Stimulated activated CD4-positive, alpha-beta T cell treated with anti-CD3 and anti-CD28 coated beads, Interleukin-12 subunit alpha, Interleukin-12 subunit beta, amount 100 ng/mL, for 4 hours (primary cell): ENCODE data around the gene CC2D1A.
A peak's percentile ranks its signal among the peaks of the same experiment; 100 is the strongest.

Experiments
- DNase-seq: peaks from one replicate; pipeline ENCODE4 v3.0.0-alpha.2; 2020

CC2D1A gene

DNA sequence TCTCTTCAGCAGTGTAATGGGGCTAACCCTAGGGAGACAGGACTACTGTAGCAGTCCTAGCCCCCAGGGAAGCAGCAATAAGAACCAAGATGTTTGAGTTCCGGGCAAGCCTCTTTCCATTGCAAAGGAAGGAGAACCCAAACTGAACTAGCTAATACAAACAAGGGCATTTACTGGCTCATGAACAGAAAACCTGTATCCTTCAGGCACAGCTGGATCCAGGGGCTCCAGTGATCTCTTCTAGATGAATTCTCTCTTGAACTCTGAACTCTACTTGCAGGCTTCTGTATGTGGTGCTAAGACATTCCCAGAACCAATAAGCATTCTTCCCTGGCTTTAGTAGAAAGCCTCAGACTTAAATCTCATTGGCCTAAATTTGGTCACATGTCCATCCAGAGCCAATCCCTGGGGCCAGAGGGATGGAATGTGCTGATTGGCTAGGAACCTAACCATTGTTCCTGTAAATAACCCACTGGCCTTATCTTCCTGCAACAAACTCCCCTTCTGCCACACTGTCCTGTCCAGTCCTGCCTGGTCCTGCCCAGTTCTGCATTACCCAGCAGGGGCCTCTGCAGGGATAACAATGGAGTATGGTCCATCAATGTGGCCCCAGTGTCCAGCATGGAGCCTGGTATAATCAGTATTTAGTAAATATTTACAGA, 36.2 kb downstream of the CC2D1A start:
- no peak for DNase-seq

DNA sequence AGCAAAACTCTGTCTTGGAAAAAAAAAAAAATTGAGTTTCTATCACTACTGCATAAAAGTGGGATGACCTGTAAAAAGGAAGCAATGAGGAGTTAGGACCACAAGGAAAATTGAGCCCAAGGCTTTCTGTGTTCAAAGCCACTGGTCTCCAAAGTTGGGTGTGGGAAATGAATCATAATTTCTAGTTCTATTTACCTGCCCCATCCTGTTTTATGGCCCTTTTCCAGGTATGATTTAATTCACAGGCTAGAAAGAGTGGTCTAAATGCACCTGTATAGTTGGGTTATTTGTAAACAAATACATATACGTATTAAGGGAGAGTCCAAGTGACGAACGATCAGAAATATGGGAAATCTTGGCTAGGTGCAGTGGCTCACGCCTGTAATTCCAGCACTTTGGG, 40.4 kb downstream of the CC2D1A start:
- no peak for DNase-seq

DNA sequence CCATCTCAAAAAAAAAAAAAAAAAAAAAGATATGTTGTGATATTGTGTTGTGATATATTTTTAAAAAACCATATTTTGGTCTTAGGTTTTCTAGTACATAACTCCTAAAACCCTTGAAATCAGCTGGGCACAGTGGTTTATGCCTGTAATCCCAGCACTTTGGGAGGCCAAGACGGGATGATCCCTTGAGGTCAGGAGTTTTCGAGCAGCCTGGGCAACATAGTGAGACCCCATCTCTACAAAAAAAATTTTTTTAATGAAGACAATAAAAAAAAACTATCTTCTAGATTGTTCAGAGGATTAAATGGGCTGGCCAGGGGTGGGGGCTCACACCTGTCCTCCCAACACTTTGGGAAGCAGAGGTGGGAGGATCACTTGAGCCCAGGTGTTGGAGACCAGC, 45.0 kb downstream of the CC2D1A start:
- no peak for DNase-seq

DNA sequence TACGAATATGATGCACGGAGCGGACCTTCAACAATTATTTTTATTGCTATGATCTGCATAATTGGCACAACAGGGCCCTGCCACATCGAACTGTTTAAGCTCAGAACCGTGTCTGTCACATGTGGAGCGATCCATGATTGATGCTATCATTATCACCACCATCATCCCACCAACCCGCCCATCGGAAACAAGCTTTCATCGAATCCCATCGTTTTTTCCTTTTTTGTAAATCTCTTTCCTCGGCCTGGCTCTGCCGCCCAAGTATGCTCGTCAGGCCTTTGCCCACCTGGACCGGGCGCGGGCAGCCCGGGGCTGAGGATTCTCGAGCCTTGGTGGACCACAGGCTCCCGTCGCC, 45.8 kb downstream of the CC2D1A start:
- no peak for DNase-seq

DNA sequence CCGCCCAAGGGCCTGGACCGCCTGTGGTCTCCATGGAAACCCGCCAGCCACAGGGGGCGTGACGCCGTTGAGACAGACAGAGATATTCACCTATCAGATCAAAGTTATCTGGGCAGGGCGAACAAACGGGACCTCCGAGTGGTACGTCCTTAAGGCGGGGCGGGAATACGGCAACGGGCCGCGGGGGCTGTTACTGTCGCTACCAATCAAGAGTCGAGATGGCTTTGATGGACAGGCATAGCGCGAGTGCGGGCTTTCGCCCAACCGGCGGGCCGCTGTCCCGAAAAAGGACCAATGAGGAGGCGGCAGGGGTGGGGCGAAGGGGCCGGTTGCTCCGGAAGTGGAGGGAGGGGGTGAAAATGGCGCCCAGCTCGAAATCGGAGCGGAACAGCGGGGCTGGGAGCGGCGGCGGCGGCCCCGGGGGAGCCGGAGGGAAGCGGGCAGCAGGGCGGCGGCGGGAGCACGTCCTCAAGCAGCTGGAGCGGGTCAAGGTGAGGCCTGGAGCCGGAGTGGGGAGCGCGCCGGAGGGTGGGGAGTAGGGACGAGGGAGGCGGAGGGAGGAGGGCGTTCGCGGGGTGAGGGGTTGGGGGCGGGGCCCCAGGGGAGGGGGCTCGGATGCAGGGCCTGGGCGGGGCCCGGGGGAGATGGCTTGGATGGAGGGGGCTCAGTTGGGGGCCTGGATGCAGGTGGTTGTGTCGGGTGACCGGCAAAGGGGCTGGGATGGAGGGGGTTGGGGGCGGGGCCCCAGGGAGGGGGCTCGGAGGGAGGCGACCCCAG, 46.3 kb downstream of the CC2D1A start, which contains the start of gene DCAF15:
Gene DCAF15 (plus strand): TSS at position 356 of the 777 bp plus-strand sequence. CDS start 4 bp downstream, at position 360.
- DNase-seq: peak; percentile 97

DNA sequence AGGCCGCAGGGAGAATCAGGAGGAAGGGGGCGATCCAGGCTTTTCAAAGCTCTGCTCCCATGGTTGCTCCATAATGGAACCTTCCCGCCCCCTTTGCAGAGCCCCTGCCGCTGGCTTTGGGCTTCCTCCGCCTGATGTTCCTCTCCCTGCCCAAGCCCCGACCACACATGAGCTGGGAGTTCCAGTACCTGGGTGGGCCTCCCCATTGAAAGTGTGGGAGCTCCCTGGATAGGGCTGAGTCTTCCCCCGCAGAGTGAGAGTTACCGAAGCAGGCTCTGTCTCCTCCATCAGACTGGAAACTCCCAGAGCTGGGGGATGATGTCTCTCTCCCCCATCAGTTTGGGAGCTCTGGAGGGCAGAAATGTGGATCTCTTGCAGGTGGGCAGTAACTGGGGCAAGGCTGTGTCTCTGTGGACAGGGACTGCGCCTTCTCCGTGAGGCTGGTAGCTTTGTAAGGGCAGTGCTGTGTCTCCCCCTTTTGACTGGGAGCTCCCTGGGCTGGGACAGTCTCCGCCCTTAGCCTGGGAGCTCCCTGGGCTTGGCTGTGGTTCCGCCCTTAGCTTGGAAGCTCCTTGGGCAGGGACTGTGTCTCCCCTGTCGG, 47.0 kb downstream of the CC2D1A start:
- DNase-seq: no peak

DNA sequence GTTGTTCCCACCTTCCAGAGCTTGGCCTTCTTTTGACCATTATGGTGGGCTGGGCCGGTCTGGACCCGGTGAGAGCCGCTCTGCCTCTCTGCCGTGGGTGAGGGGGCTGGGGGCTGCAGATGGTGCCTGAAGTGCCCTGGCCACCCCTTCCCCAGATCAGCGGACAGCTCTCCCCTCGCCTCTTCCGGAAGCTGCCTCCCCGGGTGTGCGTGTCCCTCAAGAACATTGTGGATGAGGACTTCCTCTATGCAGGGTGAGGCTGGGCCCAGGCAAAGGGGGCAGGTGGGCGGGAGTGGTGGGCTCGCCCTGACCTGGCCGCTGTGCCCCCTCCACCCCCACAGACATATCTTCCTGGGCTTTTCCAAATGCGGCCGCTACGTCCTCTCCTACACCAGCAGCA, 48.2 kb downstream of the CC2D1A start:
- DNase-seq: no peak

DNA sequence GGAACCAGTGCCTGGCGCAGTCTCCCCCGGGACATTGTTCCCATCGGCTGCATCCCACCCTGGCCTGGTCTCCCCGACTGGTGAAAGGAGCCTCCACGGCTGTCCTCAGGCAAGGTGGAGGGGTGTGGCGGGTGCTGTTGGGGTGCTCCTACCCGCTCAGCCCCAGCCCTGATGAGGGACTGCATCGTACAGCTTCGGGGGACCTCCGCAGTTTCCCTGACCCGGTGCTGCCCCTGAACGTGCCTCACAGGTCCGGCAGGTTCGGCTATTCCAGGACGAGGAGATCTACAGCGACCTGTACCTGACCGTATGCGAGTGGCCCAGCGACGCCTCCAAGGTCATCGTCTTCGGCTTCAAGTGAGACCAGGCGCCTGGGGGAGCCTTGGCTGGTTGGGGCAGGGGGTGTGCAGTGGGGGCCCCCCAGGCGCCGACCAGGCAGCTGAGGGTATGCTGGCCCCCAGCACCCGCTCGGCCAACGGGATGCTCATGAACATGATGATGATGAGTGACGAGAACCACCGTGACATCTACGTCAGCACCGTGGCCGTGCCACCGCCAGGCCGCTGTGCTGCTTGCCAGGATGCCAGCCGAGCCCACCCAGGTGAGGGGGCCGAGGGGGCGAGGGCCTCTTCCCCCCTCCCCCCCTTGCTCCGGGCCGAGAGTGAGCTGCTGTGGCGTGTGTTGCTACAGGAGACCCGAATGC, 49.8 kb downstream of the CC2D1A start:
- no peak for DNase-seq

DNA sequence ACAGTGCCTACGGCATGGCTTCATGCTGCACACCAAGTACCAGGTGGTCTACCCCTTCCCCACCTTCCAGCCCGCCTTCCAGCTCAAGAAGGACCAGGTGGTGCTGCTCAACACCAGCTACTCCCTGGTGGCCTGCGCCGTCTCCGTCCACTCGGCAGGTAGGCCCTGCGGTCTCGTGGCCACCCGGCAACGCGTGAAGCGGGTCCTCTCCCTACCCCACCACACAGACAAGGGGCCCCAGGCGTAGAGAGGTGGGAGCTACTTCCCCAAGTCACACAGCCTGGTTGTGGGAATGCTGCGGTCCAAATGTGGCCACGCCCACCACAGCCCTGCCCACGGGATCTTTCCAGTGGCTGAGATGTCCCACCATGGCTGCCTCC, 50.4 kb downstream of the CC2D1A start:
- no peak for DNase-seq

DNA sequence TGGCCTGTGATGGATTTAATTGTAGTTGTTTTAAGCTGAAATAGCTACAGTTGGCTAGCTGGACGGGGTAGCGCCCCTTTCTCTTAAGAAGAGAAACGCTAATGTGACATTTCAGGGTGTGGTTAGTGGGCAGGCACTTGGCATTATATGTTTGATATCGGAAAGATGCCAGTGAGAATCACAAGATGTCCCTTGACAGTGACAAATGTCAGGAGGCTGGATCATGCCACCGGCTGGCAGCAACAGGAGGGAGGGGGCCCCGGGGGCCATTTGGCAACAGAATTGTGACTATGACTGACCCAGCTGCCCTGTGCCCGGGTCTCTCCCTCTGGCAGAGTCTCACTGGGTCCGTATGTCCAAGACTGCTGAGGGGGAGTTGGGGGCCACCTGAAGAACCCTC, 51.0 kb downstream of the CC2D1A start:
- no peak for DNase-seq

DNA sequence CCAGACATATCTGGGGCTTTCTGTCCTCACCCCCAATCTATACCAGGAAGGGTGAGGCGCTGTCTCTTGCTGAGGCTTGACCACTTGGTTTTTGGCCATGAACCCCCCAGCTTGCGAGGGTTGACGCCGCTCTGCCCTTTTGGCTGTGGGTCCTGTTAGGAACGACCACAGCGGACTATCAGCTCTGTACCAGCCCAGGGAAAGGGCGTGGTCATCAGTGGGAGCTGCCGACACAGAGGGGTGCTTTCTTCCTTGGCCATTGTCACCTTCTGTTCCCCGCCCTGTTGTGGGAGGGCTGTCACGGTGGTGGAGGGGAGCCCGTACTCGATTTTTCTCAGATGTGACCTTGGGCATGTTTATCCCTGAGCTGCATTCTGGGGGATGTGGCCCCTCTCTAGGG, 52.0 kb downstream of the CC2D1A start:
- DNase-seq: no peak

DNA sequence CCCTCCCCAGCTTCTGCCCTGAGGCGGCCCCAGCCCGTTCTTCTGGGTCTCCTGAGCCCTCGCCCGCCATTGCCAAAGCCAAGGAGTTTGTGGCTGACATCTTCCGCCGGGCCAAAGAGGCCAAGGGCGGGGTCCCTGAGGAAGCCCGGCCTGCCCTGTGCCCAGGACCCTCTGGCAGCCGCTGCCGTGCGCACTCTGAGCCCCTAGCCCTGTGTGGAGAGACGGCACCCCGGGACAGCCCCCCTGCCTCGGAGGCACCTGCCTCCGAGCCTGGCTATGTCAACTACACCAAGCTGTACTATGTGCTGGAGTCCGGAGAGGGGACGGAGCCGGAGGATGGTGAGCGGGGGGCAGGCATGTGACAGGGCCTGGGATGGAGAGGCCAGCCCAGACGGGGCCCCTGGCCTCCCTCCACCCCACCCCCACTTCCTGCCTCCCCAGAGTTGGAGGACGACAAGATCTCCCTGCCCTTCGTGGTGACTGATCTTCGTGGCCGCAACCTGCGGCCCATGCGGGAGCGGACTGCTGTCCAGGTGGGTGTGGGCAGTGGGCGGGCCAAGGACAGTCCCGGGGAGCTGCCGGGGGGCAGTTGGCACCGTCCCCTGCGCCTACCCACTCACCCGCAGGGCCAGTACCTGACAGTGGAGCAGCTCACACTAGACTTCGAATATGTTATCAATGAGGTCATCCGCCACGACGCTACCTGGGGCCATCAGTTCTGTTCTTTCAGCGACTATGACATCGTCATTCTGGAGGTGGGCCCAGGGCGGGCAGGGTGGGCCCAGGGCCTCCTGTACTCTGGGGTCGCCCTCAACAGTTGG, 53.4 kb downstream of the CC2D1A start:
- no peak for DNase-seq

DNA sequence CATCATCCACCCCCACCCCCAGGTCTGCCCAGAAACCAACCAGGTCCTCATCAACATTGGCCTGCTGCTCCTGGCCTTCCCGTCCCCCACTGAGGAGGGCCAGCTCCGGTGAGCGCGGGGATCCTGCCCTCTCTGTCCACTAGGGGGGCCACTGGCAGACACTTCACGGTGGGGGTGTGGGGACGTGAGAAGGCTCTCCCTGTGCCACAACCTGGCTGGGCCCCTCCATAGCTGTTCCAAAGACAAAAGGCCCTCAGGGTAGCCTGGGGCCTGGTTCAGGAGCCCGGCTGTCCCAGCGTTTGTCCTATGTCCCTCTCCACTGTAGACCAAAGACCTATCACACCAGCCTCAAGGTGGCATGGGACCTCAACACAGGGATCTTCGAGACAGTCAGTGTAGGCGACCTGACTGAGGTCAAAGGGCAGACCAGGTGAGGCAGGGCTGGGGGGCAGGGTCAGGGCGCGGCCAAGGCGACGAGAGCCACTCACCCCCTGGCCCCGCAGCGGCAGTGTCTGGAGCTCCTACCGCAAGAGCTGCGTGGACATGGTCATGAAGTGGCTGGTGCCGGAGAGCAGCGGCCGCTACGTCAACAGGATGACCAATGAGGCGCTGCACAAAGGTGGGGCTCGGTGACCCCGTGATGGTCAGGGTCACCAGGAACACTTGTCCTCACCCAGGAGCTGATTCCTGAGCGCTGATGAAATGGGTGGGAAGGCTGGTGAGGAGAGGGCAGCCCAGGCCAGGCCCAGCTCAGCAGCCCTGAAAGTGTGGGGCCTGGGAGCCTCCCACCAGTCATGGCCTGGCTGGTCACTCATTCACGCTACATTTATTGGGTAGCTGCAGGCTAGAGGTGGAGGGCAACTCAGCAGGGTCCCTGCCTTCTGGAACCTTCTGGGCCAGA, 54.2 kb downstream of the CC2D1A start:
- DNase-seq: peak; percentile 17

DNA sequence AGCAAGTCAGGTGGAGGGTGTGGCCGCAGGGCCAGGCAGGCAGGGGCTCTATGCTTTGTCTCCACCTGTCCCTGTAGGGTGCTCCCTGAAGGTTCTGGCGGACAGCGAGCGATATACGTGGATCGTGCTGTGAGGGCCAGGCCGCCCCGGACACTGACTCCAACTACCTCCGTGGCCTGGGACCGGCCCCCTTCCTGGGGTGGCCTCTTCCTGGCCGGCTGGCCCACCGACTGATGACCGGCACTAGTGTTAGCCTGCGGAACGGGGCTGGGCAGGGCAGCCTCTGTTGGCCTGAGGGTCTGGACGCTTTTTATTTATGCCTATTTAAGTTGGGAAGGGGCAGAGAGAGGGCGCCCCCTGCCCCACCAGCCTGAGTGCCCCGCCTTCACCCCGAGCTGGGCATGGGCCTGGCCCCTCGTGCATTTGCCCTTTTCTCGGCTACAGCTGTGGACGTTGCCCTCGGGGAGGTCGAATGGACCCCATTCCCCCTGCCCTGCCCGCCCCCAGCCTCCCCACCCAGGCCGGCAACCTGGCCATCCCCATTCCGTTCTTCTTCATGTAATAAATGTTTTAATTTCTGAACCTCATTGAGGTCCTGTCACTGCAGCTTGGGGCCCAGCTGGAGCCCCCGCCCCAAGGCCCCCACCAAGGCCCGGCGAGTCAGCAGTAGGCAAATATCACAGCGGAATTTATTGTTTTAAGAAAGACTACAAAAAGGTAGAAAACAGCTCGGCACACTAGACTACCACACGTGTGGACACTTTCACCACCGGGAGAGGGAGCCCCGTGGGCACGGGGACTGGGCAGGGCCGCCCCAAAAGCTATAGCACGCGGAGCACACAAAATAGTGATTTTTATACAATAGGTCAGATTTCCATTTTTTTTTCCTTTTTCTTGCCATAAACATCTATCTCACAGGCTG, 55.1 kb downstream of the CC2D1A start:
- DNase-seq: no peak

DNA sequence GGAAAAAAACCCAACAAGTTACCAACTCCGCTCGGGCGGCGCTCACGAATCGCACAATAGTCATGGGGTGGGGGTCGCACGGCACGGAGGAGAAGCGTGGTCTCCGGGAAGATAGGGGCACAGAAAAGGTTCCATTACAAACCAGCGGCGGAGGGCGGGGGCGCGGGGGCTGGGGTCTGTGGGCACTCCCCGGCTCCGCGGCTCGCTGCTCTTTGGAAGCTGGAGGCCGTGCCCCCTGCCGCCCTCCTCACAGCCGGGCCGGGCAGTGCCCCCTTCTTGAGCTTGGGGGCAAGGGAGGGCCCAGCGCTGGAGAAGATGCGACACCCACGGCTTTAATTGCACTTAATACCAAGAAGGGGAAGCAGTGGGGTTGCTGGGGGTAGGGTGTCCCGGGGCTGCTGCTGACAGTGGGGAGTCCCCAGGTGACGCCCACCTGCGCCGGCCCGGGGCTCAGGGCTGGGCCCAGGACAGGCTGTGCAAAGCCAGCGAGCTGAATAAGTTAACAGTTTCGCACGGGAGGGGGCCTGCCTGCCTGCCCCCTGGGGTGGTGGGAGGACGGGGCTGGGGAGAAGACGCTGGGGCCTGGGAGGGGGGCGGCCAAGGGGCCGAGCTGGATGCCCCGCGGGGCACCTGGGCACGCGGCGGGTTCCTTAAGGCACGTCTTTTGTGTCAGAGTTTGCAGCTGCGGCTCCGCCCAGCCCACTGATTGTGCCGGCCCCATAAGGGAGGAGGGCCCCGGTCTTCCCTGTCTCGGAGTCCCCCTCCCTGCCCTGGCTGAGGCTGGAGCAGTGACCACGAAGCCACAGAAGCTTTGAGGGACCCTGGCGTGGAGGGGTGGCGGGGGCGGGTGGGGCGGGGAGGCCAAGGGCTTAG, 56.1 kb downstream of the CC2D1A start:
- no peak for DNase-seq

DNA sequence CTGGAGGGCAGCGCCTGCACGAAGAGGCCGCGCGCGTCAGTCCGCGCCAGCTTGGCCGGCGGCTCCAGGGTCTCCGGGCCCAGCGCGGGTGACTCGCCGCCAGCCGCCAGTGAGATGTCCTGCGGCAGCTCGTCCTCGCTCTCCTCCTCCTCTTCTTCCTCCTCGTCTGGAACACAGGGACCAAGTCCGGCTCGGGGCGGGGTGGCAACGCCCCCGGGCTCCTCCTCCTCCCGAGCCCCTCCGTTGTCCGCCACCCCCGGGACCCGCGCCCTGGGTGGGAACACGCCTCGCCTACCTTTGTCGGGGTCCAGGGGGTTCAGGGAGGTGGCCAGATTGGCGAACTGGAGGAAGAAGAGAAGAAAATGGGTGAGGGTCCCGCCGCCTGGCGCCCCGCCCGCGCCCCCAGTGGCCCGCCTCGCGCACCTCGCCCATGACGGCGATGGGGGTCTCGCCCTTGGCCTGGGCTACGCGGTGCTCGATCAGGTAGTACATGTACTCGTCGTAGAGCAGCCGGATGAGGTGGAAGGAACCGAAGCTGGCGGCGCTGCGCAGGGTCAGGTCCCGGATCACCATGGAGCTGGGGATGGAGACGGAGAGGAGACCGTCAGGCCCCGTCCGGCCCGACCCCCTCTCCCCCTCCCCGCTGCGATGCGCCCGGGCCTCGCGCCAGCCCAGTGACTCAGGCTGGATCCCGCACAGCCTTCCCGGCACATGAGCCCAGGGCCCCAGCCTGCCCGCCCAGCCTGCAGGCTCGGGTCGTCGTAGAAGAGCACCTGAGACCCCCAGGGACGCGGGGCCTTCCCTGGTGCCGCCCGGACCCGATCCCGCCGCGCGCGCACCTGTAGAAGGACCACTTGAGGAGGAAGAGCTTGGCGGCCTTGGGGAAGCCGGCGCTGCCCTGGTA, 57.0 kb downstream of the CC2D1A start:
- no peak for DNase-seq

DNA sequence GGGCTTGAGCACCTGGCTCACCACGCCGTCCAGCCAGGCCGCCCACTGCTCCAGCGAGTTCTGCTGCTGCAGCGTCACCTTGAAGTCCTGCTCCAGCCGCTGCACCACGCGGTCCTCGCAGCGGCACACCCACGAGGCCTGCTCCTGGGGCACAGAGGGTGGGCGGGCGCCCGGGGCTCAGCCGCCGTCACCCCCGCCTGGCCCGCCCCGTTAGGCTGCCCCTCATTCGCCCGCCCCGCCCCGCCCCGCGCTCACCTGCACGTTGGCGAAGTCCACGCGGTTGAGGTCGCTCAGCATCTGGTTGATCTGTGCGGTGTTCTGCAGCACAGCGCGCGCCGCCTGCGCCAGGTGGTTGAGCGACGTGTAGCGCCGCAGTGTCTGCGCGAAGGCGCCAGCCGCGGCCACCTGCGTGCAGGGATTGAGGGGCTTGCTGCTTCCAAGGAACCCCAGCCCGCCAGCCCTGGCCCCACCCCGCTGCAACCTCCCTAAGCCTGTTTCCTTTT, 57.7 kb downstream of the CC2D1A start:
- DNase-seq: no peak

DNA sequence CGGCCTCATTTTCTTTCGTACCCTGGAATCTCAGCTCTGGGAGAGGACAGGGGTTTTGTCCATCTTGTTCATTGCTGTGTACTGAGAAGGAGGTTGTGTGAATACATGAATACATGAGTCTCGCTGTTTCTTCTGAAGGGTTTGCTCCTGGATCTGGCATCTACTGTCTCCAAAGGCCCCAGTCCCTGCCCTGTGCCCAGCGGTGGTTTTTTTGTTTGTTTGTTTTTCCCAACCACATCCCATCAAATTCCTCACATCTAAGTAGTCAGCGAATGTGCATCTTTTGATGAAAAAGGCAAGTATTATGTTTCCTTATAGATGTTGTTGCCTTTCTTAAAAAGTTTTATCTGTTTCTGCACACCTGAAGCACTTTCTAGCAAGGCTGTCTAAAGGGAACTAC, 58.8 kb downstream of the CC2D1A start:
- DNase-seq: no peak
